ENCODE measurements around the gene CTNNA3. TPM values are rescaled to one million over a fixed set of nuclear protein-coding genes. Genes with fewer than 3 reads are reported as not detected.

Gene CTNNA3
- total and polyA plus RNA-seq, 2 donors (not counting 3 experiments of a cell fraction or from before 2014, with no cell fraction given), result not detected

DNA sequence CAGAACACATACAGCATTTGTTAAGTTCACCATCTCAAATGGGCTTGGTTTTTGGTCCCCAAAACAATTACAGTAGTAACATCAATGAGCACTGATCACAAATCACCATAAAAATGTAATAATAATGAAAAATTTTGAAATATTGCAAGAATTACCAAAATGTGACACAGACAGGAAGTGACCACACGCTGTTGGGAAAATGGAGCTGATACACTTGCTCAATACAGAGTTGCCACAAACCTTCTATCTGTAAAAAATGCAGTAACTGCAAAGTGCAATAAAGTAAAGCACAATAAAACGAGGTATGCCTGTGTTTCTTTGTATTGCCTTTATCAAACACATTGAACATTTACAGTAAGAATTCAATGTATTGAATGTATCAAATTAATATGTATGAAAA is 262.7 kb downstream of the CTNNA3 start:
- CTCF ChIA-PET, result no interaction called here
- POLR2A ChIA-PET, result no interaction called here
- Histone ChIP-seq H3K27me3 (ENCODE audit: control insufficient read depth in 2 of 2, insufficient read depth in 2 of 2, low read length in 2 of 2) (no peaks in the 10 kb centered on the region), H3K9me1 (replicated peaks; ENCODE audit: control insufficient read depth, extremely low read depth, insufficient read depth, low read length) (no peaks in the 10 kb centered on the region), H3K36me3 (ENCODE audit: control insufficient read depth in 2 of 2, extremely low read depth in 1 of 2, insufficient read depth in 2 of 2, low read length in 2 of 2) (no peaks in the 10 kb centered on the region), H2AFZ (ENCODE audit: low read depth, low read length) (no peak overlapping the region), H3K9ac (replicated peaks; ENCODE audit: extremely low read depth, insufficient read depth, low read length) (no peak overlapping the region), H4K20me1 (replicated peaks; ENCODE audit: control insufficient read depth, extremely low read depth, insufficient read depth, low read length) (no peaks in the 10 kb centered on the region), H3K4me1 (ENCODE audit: control insufficient read depth, extremely low read depth, insufficient read depth, low read length) (no peaks in the 10 kb centered on the region), H3K4me3 (replicated peaks in 1 of 3; ENCODE audit: insufficient read depth in 1 of 3, low read depth in 1 of 3, low read length in 3 of 3) (no peak overlapping the region), H3K27ac (ENCODE audit: insufficient read depth, low read depth, low read length) (no peak overlapping the region), H3K9me3 (replicated peaks; ENCODE audit: control insufficient read depth, insufficient read depth, low read length) (no peaks in the 10 kb centered on the region), H3K79me2 (ENCODE audit: control insufficient read depth, insufficient read depth, low read length) (no peaks in the 10 kb centered on the region), H3K4me2 (ENCODE audit: insufficient read depth, low read length) (no peak overlapping the region)
- BruUV-seq (replicated peaks), result no TSS peak
- no peak for FAIRE-seq
- dilution Hi-C loops (cut with MboI; ENCODE audit: extremely low pct_ligation_motif_present, low sequenced_read_pairs) (no loop called here), intact Hi-C loops (cut with micrococcal nuclease) (no loop called here)
- no peak for TF ChIP-seq JUN (IDR thresholded peaks at IDR 0.05; ENCODE audit: borderline replicate concordance, insufficient read depth, insufficient read length, low read depth)
- DNase-seq (ENCODE audit: low read depth, low spot score), result no peak

DNA sequence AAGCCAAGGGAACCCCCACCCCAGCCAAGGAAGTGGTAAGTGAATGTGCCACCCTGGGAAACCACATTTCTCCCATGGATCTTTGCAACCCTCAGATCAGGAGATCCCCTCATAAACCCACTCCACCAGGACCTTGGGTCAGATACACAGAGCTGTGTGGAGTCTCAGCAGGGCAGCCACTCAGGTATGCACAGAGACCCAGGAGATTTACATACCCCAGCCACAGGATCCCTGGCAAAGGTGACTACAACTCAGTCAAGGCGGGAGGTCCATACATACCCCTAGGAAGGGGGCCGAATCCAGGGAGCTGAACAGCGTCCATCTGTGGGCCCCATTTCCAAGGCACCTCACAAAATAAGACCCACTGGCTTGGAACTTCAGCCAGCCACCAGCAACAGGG is 293.4 kb downstream of the CTNNA3 start:
- no TSS peak for BruUV-seq (replicated peaks)
- ChIA-PET CTCF (no interaction called here), POLR2A (no interaction called here)
- H3K79me2 ChIP-seq (ENCODE audit: control insufficient read depth, insufficient read depth, low read length), result no peaks in the 10 kb centered on the region
- FAIRE-seq, result no peak
- H3K9me3 ChIP-seq (replicated peaks; ENCODE audit: control insufficient read depth, insufficient read depth, low read length), result no peaks in the 10 kb centered on the region
- TF ChIP-seq MYC (IDR thresholded peaks at IDR 0.05; ENCODE audit: low read depth, low read length) (no peak), JUN (IDR thresholded peaks at IDR 0.05; ENCODE audit: borderline replicate concordance, insufficient read depth, insufficient read length, low read depth) (no peak), POLR2A (IDR thresholded peaks at IDR 0.05; ENCODE audit: low read depth, low read length) (no peak), GATA2 (IDR thresholded peaks at IDR 0.05; ENCODE audit: insufficient read depth, insufficient read length, low read depth, low read length) (no peak), FOS (IDR thresholded peaks at IDR 0.05; ENCODE audit: borderline replicate concordance, insufficient read depth, low read length) (no peak), POLR2AphosphoS5 (IDR thresholded peaks at IDR 0.05; ENCODE audit: insufficient read depth, low read depth, low read length) (no peak), EZH2 (IDR thresholded peaks at IDR 0.05; ENCODE audit: borderline replicate concordance, low read depth, low read length, severe bottlenecking) (no peak)
- TF ChIP-seq, protein P1, sequence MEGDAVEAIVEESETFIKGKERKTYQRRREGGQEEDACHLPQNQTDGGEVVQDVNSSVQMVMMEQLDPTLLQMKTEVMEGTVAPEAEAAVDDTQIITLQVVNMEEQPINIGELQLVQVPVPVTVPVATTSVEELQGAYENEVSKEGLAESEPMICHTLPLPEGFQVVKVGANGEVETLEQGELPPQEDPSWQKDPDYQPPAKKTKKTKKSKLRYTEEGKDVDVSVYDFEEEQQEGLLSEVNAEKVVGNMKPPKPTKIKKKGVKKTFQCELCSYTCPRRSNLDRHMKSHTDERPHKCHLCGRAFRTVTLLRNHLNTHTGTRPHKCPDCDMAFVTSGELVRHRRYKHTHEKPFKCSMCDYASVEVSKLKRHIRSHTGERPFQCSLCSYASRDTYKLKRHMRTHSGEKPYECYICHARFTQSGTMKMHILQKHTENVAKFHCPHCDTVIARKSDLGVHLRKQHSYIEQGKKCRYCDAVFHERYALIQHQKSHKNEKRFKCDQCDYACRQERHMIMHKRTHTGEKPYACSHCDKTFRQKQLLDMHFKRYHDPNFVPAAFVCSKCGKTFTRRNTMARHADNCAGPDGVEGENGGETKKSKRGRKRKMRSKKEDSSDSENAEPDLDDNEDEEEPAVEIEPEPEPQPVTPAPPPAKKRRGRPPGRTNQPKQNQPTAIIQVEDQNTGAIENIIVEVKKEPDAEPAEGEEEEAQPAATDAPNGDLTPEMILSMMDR (IDR thresholded peaks at IDR 0.05; ENCODE audit: extremely low read depth in 1 of 2, insufficient read depth in 1 of 2, low read depth in 1 of 2, low read length in 2 of 2), result no peak
- TF ChIP-seq, protein P2, sequence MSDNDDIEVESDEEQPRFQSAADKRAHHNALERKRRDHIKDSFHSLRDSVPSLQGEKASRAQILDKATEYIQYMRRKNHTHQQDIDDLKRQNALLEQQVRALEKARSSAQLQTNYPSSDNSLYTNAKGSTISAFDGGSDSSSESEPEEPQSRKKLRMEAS (IDR thresholded peaks at IDR 0.05; ENCODE audit: insufficient read depth, insufficient read length), result no peak
- no peaks in the 10 kb centered on the region for H3K27me3 ChIP-seq (ENCODE audit: control insufficient read depth in 2 of 2, insufficient read depth in 2 of 2, low read length in 2 of 2)
- no peak overlapping the region for H2AFZ ChIP-seq (ENCODE audit: low read depth, low read length)
- intact Hi-C loops (cut with micrococcal nuclease), result no loop called here
- H3K4me3 ChIP-seq (replicated peaks in 1 of 3; ENCODE audit: insufficient read depth in 1 of 3, low read depth in 1 of 3, low read length in 3 of 3), result no peak overlapping the region
- no peaks in the 10 kb centered on the region for H3K9me1 ChIP-seq (replicated peaks; ENCODE audit: control insufficient read depth, extremely low read depth, insufficient read depth, low read length)
- H3K4me1 ChIP-seq (ENCODE audit: control insufficient read depth, extremely low read depth, insufficient read depth, low read length), result no peaks in the 10 kb centered on the region
- dilution Hi-C loops (cut with MboI; ENCODE audit: extremely low pct_ligation_motif_present, low sequenced_read_pairs), result no loop called here
- no peak for DNase-seq (ENCODE audit: low read depth, low spot score)
- no peak overlapping the region for H3K4me2 ChIP-seq (ENCODE audit: insufficient read depth, low read length)
- no peaks in the 10 kb centered on the region for H3K36me3 ChIP-seq (ENCODE audit: control insufficient read depth in 2 of 2, extremely low read depth in 1 of 2, insufficient read depth in 2 of 2, low read length in 2 of 2)
- no peak overlapping the region for H3K9ac ChIP-seq (replicated peaks; ENCODE audit: extremely low read depth, insufficient read depth, low read length)
- no peaks in the 10 kb centered on the region for H4K20me1 ChIP-seq (replicated peaks; ENCODE audit: control insufficient read depth, extremely low read depth, insufficient read depth, low read length)
- no peak overlapping the region for H3K27ac ChIP-seq (ENCODE audit: insufficient read depth, low read depth, low read length)
